ENCODE measurements around the gene OGDH.

The OGDH gene

GRCh38 chr7:44568771-44569560, 37.5 kb upstream of the OGDH start:
- H3K27me3 ChIP-seq (ENCODE audit: low read depth): no peaks in the 10 kb centered on the region
- H3K4me3 ChIP-seq: no peak overlapping the region
- no peaks in the 10 kb centered on the region for H3K9me3 ChIP-seq
- H3K4me1 ChIP-seq: peaks cover 6% of the 10 kb centered on the region; the same call in 1 of the 2 replicates
- peaks cover 94% of the 10 kb centered on the region for H3K36me3 ChIP-seq (replicated peaks)
- in situ Hi-C loops (cut with MboI; ENCODE audit: low sequenced_read_pairs): no loop called here
- no peak for DNase-seq (ENCODE audit: low spot score in 2 of 2)

- peaks cover 6% of the 10 kb centered on the region for H3K4me1 ChIP-seq
- in situ Hi-C loops (cut with MboI; ENCODE audit: low sequenced_read_pairs): no loop called here
- DNase-seq (ENCODE audit: low spot score in 2 of 2): no peak
- peaks cover 84% of the 10 kb centered on the region for H3K36me3 ChIP-seq (replicated peaks)
- no peaks in the 10 kb centered on the region for H3K9me3 ChIP-seq
- H3K27me3 ChIP-seq (ENCODE audit: low read depth): no peaks in the 10 kb centered on the region
- no peak overlapping the region for H3K4me3 ChIP-seq
These were observed 36.5 kb upstream of the OGDH start for GRCh38 chr7:44569959-44570358.

DNA sequence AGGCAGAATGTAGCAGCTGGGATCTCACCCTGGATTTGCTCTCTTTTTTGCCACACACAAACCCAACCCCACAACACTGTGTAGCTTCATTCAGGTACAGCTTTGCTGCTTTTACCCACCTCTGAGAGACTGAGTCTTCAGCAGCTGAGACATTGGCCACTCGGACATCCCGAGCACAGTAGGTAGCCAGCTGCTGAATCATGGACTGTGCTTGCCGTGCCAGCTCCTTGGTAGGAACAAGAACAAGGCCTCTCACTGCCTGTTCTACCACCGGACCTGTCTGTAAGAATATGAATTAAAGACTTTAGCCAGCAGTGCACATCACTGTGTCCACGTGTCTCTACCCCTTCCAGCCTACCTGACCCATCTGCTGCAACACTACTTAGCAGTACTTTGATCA, 33.7 kb upstream of the OGDH start:
- in situ Hi-C loops (cut with MboI; ENCODE audit: low sequenced_read_pairs): no loop called here
- no peaks in the 10 kb centered on the region for H3K9me3 ChIP-seq
- no peaks in the 10 kb centered on the region for H3K27me3 ChIP-seq (ENCODE audit: low read depth)
- DNase-seq (ENCODE audit: low spot score in 2 of 2): no peak
- H3K4me1 ChIP-seq: peaks cover 6% of the 10 kb centered on the region
- peak overlapping the region; percentile 85 for H3K4me3 ChIP-seq
- peaks cover 69% of the 10 kb centered on the region for H3K36me3 ChIP-seq (replicated peaks)

GRCh38 chr7:44573464-44574286, 32.8 kb upstream of the OGDH start, which contains the start of gene DDX56:
Gene DDX56, minus strand, starts transcription at chr7:44573908. Its CDS starts 13 bp downstream, at chr7:44573895.
- Histone ChIP-seq H3K36me3 (replicated peaks) (peaks cover 67% of the 10 kb centered on the region), H3K4me1 (peaks cover 6% of the 10 kb centered on the region), H3K27me3 (ENCODE audit: low read depth) (no peaks in the 10 kb centered on the region), H3K9me3 (no peaks in the 10 kb centered on the region), H3K4me3 (peak within 1 kb of the TSS; percentile 85)
- peak; percentile 93 to 95 for DNase-seq (ENCODE audit: low spot score in 2 of 2)
- in situ Hi-C loops (cut with MboI; ENCODE audit: low sequenced_read_pairs): no loop called here

DNA sequence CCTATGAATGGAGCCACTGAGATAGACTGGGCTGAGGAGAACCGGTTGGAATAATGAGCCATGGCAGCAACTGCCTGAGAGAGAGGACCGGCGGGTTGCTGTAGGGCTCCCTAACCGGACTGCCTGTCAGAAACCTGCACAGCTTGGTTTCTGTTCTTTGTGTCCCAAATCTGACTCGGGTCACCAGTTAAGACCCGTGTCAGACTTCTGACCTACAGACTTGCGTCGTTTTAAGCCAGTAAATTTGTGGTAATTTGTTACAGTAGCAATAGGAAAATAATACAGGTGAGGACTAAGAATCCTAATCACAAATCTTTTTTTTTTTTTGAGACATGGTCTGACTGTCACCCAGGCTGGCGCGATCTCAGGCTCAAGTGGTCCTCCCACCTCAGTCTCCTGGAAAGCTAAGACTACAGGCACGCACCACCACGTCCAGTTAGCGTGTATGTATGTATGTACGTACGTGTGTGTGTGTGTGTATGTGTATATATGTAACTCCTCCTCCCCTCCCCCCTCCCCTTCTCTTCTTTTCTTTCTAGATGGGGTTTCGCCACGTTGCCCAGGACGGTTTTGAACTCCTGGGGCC, 32.0 kb upstream of the OGDH start:
- no peaks in the 10 kb centered on the region for H3K9me3 ChIP-seq
- peaks cover 6% of the 10 kb centered on the region for H3K4me1 ChIP-seq
- no peak for DNase-seq (ENCODE audit: low spot score in 2 of 2)
- in situ Hi-C loops (cut with MboI; ENCODE audit: low sequenced_read_pairs): no loop called here
- peaks cover 66% of the 10 kb centered on the region for H3K36me3 ChIP-seq (replicated peaks)
- H3K4me3 ChIP-seq: peak overlapping the region; percentile 85
- H3K27me3 ChIP-seq (ENCODE audit: low read depth): no peaks in the 10 kb centered on the region

DNA sequence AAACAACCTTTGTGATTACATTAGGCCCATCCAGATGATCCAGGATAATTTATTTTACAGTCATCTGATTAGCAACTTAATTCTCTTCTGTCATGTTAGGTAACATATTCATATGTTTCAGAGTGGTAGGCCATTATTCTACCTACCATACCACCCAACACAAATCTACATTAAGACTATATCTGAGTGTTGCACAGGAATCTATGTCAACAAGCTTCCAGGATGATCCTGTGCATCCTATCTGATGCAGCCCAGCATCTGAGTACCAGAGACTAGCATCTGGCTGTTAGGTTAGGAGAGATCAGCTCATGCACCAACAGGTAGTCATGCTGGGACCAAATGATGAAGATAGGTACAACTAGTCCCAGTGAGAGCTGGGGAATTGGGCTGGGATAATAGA, 31.4 kb upstream of the OGDH start:
- Histone ChIP-seq H3K4me1 (peaks cover 6% of the 10 kb centered on the region), H3K4me3 (no peak overlapping the region), H3K27me3 (ENCODE audit: low read depth) (no peaks in the 10 kb centered on the region), H3K36me3 (replicated peaks) (peaks cover 66% of the 10 kb centered on the region), H3K9me3 (no peaks in the 10 kb centered on the region)
- no peak for DNase-seq (ENCODE audit: low spot score in 2 of 2)
- in situ Hi-C loops (cut with MboI; ENCODE audit: low sequenced_read_pairs): loop anchor here (25.0 kb wide), 1 partner anchor 537 kb away; the partner anchor contains the start of gene TBRG4

- in situ Hi-C loops (cut with MboI; ENCODE audit: low sequenced_read_pairs): loop anchor here (25.0 kb wide), 1 partner anchor 536 kb away; the partner anchor contains the start of gene TBRG4
- Histone ChIP-seq H3K4me3 (no peak overlapping the region), H3K4me1 (peaks cover 13% of the 10 kb centered on the region), H3K9me3 (no peaks in the 10 kb centered on the region; the same call in 1 of the 2 replicates), H3K27me3 (ENCODE audit: low read depth) (no peaks in the 10 kb centered on the region), H3K36me3 (replicated peaks) (peaks cover 63% of the 10 kb centered on the region)
- no peak for DNase-seq (ENCODE audit: low spot score in 2 of 2)
These were observed 30.2 kb upstream of the OGDH start for GRCh38 chr7:44576228-44576627.

GRCh38 chr7:44580945-44581878, 25.2 kb upstream of the OGDH start:
- no peaks in the 10 kb centered on the region for H3K27me3 ChIP-seq (ENCODE audit: low read depth)
- in situ Hi-C loops (cut with MboI; ENCODE audit: low sequenced_read_pairs): loop anchor here (25.0 kb wide), 1 partner anchor 531 kb away; the partner anchor contains the start of gene TBRG4
- peak overlapping the region; percentile 80 for H3K4me3 ChIP-seq
- DNase-seq (ENCODE audit: low spot score in 2 of 2): peak in 1 of 2 experiments; percentile 33
- peaks cover 34% of the 10 kb centered on the region for H3K36me3 ChIP-seq (replicated peaks)
- peaks cover 2% of the 10 kb centered on the region; the same call in 1 of the 2 replicates for H3K9me3 ChIP-seq
- peaks cover 12% of the 10 kb centered on the region for H3K4me1 ChIP-seq

DNA sequence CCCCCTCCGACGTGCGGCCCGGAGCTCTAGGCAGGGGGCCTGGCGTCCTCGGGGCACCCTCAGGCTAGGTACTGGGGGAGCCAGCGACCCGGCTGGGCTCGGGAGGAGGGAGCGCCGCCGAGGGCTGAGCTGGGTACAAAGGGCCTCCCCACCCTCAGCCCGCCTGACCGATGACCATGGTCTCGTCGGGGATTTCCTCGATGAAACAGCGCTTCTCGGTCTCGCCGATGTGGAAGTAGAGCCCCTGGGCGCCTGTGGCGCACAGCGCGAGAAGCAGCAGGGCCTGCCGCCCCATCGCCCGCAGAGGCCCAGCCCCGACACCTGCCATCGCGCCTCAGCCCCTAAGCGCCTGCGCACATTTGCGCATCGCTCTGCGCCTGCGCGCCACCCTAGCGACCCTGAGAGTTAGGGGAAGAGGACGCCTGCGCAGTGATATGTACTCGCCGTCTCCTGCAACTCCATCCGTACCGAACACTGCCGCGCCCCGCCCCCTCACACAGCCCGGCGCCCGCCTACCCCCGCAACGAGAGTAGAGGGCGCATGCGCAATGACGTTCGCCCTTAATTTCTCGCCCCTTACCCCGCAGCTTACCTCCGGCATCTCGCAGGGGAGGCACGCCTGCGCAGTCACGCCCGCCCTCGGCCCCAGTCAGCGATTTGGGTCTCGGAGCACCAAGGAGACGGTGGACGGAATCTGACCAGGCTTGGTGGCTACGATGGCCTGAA, 24.4 kb upstream of the OGDH start, which contains the start of gene TMED4:
TMED4 (minus strand) TSS at position 353 of the 725 bp plus-strand sequence; CDS start at position 328, 25 bp downstream.
- Histone ChIP-seq H3K4me3 (peak within 1 kb of the TSS; percentile 80), H3K36me3 (replicated peaks) (peaks cover 34% of the 10 kb centered on the region), H3K9me3 (peaks cover 2% of the 10 kb centered on the region; the same call in 1 of the 2 replicates), H3K4me1 (peaks cover 12% of the 10 kb centered on the region), H3K27me3 (ENCODE audit: low read depth) (no peaks in the 10 kb centered on the region)
- peak; percentile 99 to 100 for DNase-seq (ENCODE audit: low spot score in 2 of 2)
- in situ Hi-C loops (cut with MboI; ENCODE audit: low sequenced_read_pairs): loop anchor here (25.0 kb wide), 1 partner anchor 530 kb away; the partner anchor contains the start of gene TBRG4

DNA sequence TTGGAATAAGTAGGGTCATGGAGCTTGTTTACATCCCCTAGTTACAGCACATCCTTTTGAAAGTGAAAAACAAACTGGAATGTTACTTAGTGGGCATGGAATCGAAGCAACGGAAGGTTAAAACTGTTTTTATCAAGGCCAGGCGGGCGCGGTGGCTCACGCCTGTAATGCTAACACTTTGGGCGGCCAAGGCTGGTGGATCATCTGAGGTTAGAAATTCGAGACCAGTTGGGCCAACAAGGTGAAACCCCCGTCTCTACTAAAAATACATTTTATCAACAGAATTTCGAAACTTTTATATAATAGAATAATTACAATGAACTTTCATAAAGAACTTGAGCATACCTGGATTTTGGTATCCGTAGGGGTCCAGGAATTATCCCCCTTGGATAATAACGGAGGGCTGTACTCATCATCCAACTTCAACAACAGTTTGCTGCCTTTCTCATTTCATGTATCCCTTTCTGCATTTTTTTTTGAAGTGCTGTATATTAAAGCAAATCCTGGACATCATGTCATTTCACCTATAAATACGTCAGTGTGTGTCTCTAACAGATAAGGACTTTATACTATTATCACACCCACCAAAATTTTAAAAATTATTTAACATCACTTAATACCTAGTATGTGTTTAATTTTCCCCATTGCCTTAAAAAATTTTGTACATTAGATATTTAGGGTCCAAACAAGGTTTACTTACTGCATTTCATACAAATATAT, 23.1 kb upstream of the OGDH start:
- Histone ChIP-seq H3K4me3 (peak overlapping the region; percentile 80; the same call in 1 of the 2 replicates), H3K36me3 (replicated peaks) (peaks cover 29% of the 10 kb centered on the region), H3K27me3 (ENCODE audit: low read depth) (no peaks in the 10 kb centered on the region), H3K4me1 (peaks cover 12% of the 10 kb centered on the region), H3K9me3 (peaks cover 2% of the 10 kb centered on the region; the same call in 1 of the 2 replicates)
- no peak for DNase-seq (ENCODE audit: low spot score in 2 of 2)
- in situ Hi-C loops (cut with MboI; ENCODE audit: low sequenced_read_pairs): loop anchor here (25.0 kb wide), 1 partner anchor 529 kb away; the partner anchor contains the start of gene TBRG4

DNA sequence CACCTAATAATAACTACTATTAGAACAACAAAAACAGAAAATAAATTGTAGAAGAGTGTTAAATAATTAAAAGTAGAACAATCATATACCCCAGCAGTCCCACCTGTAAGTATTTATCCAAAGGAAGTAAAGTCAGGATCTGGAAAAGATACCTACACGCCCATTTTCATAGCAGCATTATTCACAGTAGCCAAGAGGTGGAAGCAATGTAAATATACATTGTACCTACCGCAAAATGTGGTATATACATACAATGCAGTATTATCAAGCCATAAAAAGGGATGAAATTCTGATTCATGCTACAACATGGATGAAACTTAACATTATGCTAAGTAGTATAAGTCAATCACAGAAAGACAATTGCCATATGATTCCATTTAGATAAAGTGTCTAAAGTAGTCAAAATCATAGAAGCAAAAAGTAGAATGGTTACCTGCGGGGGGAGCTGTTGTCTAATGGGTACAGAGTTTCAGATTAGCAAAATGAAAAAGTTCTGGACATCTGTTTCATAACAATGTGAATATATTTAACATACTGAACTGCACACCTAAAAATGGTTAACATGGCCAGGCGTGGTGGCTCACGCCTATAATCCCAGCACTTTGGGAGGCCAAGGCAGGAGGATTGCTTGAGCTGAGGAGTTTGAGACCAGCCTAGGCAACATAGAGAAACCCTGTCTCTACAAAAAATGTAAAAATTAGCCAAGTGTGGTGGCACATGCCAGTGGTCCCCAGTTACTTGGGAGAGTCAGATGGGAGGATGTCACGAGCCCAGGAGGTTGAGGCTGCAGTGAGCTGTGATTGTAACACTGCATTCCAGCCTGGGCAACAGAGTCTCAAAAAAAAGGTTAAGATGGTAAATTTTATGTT, 18.4 kb upstream of the OGDH start:
- no peaks in the 10 kb centered on the region for H3K27me3 ChIP-seq (ENCODE audit: low read depth)
- peak; percentile 47 to 58 for DNase-seq (ENCODE audit: low spot score in 2 of 2)
- H3K4me1 ChIP-seq: no peaks in the 10 kb centered on the region; the same call in 1 of the 2 replicates
- in situ Hi-C loops (cut with MboI; ENCODE audit: low sequenced_read_pairs): loop anchor here (25.0 kb wide), 1 partner anchor 524 kb away; the partner anchor contains the start of gene TBRG4
- H3K36me3 ChIP-seq (replicated peaks): no peaks in the 10 kb centered on the region
- no peak overlapping the region for H3K4me3 ChIP-seq
- no peaks in the 10 kb centered on the region for H3K9me3 ChIP-seq

Measured in HAP-1 (cell line).